Umbilical cord (tissue), 2 donors: ENCODE results near the gene PTX3. TPM values are rescaled to one million over a fixed set of nuclear protein-coding genes. Genes with fewer than 3 reads are reported as not detected.
A peak's percentile ranks its signal among the peaks of the same experiment; 100 is the strongest.

Experiments used
- DNase-seq: peaks from one replicate; pipeline ENCODE4 v3.0.0-alpha.2; 2015; ENCODE audit warnings: low spot score
- total RNA-seq: library from RNA; depleted of rRNA; stranded (reverse); fragments of >200 nt; gene quantifications from one replicate; pipeline ENCODE4 v1.2.3, GENCODE V29; 2014; ENCODE audit warnings: low replicate concordance; ENCODE audit not compliant: insufficient read depth

Gene PTX3
- total RNA-seq, 1 donor from 2014 or later, result 33.0 TPM

GRCh38 chr3:157472648-157473047 is 36.0 kb downstream of the PTX3 start:
- no peak for DNase-seq

DNA sequence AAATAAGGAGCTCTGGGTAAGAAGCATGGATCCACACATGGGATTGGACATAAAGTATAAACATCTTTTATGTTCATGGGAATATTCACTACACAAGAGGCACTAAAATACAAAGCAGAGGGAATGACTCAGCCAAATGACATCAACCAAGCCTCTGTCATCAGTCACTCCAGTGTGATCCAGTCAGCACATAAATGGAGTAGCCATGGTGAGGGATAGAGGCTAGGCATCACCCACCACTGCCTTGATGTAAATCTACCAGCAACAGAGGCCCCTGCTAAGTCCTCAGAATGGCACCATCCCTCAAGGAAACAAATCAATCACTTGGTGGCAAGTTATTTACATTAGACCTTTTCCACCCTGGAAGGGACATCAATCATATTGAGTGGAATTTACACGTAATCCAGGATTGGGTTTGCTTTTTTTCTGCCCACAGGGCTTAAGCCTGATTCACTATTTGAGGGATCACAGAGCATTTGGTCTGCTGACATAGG is 39.3 kb downstream of the PTX3 start:
- DNase-seq, result peak; percentile 23

DNA sequence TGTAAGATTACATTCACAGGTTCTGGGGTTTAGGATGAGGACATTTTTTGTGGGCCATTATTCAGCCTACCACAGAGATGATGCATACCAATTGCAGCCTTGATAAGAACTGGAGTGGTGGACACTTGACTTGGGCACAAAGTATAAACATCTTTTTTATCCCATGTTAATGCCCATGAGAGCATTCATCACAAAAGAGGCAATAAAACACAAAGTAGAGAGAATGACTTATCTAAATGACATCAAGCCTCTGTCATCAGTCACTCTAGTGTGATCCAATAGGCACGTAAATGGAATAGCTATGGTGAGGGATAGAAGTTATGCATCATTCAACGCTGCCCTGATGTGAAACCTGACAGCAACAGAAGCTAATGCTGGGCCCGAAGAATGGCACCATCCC is 40.8 kb downstream of the PTX3 start:
- no peak for DNase-seq

GRCh38 chr3:157479464-157480243 is 43.0 kb downstream of the PTX3 start:
- DNase-seq, result no peak

- no peak for DNase-seq
Measured at GRCh38 chr3:157487339-157487738, 50.7 kb downstream of the PTX3 start.

DNA sequence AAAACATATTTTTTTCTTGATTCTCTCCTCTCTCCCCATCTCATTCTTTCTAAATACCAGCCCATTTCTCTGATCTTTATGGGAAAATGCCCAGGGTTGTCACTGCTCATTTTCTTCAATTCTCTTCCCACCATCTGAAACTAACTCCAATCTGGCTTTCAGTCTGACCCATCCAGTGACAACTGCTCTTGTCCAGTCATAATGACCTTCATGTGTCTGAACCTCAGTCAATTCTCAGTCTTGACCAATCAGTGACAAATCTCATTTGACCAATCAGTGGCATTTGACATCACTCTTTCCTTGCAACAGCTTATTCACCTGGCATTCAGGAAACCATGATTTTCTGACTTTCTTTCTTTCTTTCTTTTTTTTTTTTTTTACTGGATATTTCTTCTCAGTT is 51.5 kb downstream of the PTX3 start:
- DNase-seq, result no peak

GRCh38 chr3:157491136-157491535 is 54.5 kb downstream of the PTX3 start:
- no peak for DNase-seq

Other genes with a start within 250 kb of the PTX3 start
- 11.6 TPM for gene VEPH1, start 66.6 kb downstream of the PTX3 start, total RNA-seq